GM19455 (cell line): ENCODE results near the gene OR1D5.
"Not testable (repeated sequence)": the region's sequence is repeated elsewhere in the genome, so short reads cannot be mapped to it uniquely, and the experiment has no call there.

Source experiments
- ATAC-seq: cut with Tn5 transposase; IDR thresholded peaks from one replicate; pipeline ENCODE4 v1.9.1; 2021; ENCODE audit not compliant: unreplicated experiment

OR1D5 gene

GRCh38 chr17:3032258-3033247 is 30.9 kb downstream of the OR1D5 start:
- ATAC-seq = no peak

DNA sequence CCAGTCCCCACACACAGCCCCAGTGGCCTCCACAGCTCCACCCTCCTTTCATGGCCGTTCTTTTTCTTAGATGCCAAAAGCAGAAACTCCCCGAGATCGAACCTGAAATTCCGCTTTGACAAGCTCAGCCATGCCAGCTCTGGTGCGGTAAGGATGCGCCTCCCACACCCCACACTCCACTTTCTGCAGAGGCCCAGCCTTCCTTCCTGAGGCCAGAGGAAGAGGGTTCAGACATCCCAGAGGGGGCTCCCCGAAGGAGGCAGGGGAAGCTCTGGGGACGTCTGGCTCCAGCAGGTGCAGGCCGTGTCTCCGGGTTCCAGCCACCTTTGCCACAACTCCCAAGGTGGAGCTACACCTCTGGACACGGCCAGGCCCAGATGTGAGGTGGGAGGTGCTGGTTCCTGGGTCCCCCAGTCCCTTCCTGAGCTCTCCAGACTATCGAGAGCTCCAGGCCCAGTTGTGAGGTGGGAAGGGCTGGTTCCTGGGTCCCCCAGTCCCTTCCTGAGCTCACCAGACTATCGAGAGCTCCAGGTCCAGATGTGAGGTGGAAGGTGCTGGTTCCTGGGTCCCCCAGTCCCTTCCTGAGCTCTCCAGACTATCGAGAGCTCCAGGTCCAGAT is 32.4 kb downstream of the OR1D5 start:
- ATAC-seq = not testable (repeated sequence)

- ATAC-seq = no peak
Measured at GRCh38 chr17:3030096-3030495, 33.3 kb downstream of the OR1D5 start.

- no peak for ATAC-seq
Measured at GRCh38 chr17:3029213-3029913, 34.0 kb downstream of the OR1D5 start.

GRCh38 chr17:3027786-3028532 is 35.4 kb downstream of the OR1D5 start:
- ATAC-seq = no peak

DNA sequence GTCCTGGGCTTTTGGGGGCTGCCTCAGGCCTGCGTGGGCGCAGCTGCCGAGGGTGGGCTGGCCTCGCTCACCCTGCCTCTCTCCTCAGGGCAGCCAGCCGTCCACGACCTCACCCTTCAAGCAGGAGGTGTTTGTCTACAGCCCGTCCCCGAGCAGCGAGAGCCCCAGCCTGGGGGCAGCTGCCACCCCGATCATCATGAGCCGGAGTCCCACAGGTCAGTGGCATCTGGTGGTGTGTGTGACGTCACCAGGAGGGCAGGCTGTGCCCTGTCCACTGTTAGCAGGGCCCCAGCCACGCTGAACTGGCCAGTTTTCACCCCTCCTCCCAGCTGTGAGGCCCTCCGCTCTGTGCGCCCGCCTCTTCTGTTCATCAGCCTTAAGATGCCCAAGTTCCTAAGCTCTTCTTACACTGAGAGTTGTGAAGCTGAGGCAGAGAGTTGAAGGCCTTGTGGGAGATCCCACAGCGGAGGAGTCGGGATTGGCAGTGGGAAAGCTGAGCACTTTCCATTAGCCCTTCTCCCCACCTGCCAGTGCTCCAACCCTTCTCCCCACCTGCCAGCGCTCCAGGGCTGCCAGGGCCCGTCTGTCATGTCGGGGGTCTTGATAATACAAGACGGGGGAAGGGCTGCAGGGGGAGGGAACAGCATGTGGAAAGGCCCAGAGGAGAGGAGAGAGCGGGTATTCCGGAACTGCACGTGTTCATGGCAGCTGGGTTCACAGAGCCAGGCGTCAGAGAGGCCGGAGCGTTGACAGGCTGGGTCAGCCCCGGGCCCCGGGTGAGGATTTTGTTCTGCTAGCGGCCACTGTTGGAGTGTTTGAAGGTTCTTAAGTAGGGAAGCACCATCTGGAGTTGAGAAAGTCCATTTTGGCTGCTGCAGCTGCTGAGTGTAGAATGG is 36.3 kb downstream of the OR1D5 start:
- ATAC-seq = no peak

DNA sequence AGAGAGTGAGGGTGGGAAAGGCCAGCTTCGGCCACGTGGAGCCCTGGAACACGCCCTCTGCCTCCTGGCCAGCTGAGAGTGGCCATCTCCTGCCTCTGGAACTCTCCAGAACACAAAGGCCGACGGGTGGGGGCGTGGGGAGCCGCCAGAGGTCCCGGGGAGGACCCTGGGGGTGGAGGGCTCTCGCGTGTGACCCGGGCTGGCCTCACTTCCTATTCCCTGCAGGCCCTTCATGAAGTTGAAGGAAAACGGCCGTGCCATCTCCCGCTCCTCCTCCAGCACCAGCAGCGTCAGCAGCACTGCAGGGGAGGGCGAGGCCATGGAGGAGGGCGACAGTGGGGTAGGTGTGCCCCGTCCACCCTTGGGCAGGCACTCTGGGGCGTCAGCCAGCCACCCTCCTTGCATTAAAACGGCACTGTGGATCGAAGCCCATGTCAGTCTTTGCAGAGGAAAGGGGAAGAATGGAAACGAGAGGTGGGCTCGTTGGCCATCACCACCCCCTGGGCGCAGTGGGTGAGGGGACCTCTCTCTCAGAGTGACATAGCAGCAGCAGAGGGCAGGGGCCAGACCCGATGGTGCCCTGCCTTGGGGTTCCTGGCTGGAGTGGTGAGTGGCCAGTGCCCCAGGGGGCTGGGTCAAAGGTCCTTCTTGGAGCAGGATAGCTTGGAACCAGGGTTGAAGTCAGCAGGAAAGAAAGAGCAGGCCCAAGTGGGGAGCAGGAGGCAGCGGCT is 37.1 kb downstream of the OR1D5 start:
- no peak for ATAC-seq

DNA sequence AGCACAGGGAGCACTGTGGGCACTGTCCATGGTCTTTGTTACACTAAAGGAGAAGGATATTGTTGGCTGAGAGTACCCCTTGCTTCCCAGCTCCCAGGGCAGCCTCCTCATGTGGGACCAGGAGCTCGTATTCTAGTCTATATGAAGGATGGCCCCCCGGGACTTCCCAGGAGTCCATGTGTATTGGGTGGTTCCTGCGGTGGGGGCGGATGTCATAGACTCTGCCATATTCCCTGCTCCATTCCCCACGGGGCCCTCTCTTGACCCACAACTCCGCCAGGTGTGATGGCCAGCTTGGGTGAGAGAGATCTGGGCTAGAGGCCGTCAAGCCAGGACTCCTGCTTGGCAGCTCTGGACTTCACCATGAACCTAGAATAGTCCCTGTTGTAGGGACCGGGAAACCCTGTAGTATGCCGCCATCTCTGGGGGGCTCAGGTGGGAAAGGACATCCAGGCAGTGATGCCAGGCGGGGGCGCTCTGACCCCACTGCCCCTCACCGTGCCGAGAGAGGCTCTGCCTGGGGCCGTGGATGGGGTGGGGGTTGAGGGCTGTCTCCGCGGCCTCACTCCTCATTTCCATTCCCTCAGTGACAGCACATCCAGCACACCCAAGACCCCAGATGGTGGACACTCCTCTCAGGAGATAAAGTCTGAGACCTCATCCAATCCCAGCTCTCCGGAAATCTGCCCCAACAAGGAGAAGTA is 37.8 kb downstream of the OR1D5 start:
- no peak for ATAC-seq

- no peak for ATAC-seq
Measured at GRCh38 chr17:3024346-3024745, 39.1 kb downstream of the OR1D5 start.

GRCh38 chr17:3022197-3022596 is 41.2 kb downstream of the OR1D5 start:
- no peak for ATAC-seq

- ATAC-seq = no peak
Measured at GRCh38 chr17:3020381-3020780, 43.0 kb downstream of the OR1D5 start.

DNA sequence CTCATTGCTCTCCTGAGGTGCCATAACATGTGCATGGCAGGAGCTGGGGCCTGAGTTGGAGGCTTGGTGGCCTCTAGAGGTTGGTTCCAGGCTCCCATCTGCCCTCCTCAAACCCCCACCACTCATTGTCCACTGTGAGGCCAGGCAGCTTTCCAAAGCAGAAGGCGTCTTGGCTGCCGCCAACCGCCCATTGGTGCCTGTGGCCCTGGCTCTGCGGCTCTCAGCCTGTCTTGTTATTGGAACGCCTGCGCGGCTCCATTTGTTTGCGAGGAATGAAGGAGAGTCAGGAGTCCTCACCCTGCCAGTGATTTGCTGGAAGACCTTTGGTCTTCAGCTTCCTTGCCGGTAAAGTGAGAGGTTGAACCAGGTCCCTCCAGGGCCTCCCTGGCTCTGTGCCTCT is 43.6 kb downstream of the OR1D5 start:
- no peak for ATAC-seq

DNA sequence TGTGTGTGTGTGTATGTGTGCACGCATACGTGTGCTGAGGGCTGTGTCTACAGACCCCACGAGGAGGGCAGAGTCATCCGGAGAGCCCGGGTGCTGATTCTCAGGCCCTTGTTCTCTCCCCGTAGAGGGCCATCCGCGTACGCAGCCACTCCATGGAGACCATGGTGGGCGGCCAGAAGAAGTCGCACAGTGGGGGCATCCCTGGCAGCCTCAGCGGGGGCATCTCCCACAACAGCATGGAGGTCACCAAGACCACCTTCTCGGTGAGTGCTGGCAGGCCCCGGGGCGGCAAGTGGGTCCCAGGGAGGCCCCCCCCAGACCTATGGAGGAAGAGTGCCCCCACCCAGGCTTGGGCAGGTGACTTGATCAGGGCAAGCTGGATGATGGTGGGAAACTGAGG is 45.5 kb downstream of the OR1D5 start:
- ATAC-seq = no peak

DNA sequence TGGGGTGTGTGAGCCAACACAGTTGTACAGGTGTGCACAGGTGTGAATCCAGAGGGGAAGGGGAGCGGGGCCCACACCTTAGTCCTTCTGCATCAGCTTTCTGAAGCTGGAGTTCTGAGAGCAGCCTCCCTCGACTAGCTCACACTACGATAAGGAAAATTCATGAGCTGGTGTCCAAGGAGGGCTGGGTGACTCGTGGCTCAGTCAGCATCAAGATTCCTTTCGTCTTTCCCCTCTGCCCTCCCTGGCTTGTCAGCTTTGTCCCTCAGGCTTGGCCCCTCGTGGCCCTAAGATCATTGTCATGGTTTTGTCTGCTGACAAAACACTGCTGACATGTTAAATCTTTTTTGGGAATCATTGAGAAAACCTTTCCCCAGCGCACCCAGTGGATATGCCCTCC is 47.5 kb downstream of the OR1D5 start:
- ATAC-seq = no peak

DNA sequence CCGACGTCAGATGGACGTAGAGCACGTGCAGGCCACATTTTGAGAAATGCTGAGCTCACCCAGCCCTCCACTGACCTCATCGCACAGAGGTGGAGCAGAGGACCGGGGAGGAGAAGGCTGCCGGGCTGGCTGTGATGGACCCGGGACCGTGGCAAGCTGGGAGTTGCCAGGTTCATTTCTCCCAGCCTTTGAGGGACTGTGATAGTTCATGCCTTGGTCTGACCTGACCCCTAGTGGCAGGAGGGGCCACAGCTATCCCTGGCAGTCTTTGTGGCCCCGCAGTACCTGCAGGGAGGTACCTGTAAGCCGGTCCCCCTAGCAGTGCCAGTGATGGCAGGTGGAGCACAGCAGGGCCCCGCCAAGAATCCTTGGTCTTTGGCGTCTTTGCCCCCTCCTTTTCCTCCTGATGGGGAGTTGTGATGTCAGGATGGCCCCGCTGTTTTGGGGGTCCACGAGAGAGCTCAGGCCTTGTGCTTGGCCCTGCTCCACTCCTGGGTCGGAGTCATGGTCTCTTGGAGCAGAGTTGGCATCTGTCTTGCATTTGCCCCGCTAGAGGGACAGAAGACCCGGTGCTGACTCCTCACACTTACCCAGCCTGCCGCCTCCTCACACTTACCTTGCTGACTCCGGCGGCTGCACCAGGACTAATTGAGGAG is 50.4 kb downstream of the OR1D5 start:
- no peak for ATAC-seq
